Measurements from ENCODE around the gene C5orf52.
A peak's percentile ranks its signal among the peaks of the same experiment; 100 is the strongest.

- TF ChIP-seq ZNF274 (IDR thresholded peaks at IDR 0.05; ENCODE audit: low read length) (no peak), ZNF274 (tag by site-specific recombination; IDR thresholded peaks at IDR 0.05; ENCODE audit: borderline replicate concordance) (no peak), CTCF (tag by site-specific recombination; IDR thresholded peaks at IDR 0.05) (0 out of 2 replicates have a peak, but pooled peaks have one; percentile 17), ZNF140 (tag by site-specific recombination; IDR thresholded peaks at IDR 0.05) (no peak)
Observed at GRCh38 chr5:157718519-157718918, 47.2 kb downstream of the C5orf52 start.

All from HEK293 (cell line).